IMR-90 (cell line): ENCODE data around the gene AGBL2. TPM values are rescaled to one million over a fixed set of nuclear protein-coding genes. Genes with fewer than 3 reads are reported as not detected.

ENCODE experiments used
- ATAC-seq: fragments of 200-7000 bp; cut with Tn5 transposase; 2 replicates; pipeline ENCODE4 v1.9.1; 2020; ENCODE audit warnings: low read depth, mild to moderate bottlenecking, moderate library complexity
- BruUV-seq: library from RNA; stranded (reverse); fragments of 400-500 nt; replicated peaks from 2 replicates; lab custom pipeline; 2021; lab: Mats Ljungman, UMichigan
- CTCF ChIA-PET: fragments of 300-600 bp; formaldehyde crosslinking; extraction: SDS; loops from one replicate; lab custom pipeline; 2021; ENCODE audit warnings: antibody characterized with exemption; lab: Yijun Ruan, JAX
- POLR2A ChIA-PET: fragments of 300-600 bp; sonication (Branson Sonifier 250); formaldehyde crosslinking; loops from one replicate; lab custom pipeline; 2022; ENCODE audit warnings: antibody characterized with exemption; ENCODE audit not compliant: unreplicated experiment; lab: Charles Lee
- DNase-seq: peaks from one replicate; pipeline ENCODE4 v3.0.0; 2013
- H2AFZ ChIP-seq: replicated peaks from 2 replicates; pipeline ENCODE3; 2013; ENCODE audit warnings: low read length, mild to moderate bottlenecking; ENCODE audit not compliant: poor library complexity
- H2AK5ac ChIP-seq: 2 replicates; pipeline ENCODE4 v1.6.1; 2013; ENCODE audit warnings: low read depth, low read length, inconsistent platforms
- H2AK9ac ChIP-seq: replicated peaks from 2 replicates; pipeline ENCODE3; 2013; ENCODE audit warnings: mild to moderate bottlenecking, low read depth, low read length, moderate library complexity; ENCODE audit not compliant: poor library complexity
- H2BK120ac ChIP-seq: 2 replicates; pipeline ENCODE4 v1.6.1; 2013; ENCODE audit warnings: low read depth, low read length, inconsistent platforms
- H2BK15ac ChIP-seq: 3 replicates; pipeline ENCODE4 v1.6.1; 2013; ENCODE audit warnings: low read depth, low read length, inconsistent platforms
- H2BK20ac ChIP-seq: 2 replicates; pipeline ENCODE4 v1.6.1; 2013; ENCODE audit warnings: low read depth, mild to moderate bottlenecking, inconsistent platforms, low read length, moderate library complexity
- H2BK5ac ChIP-seq: 2 replicates; pipeline ENCODE4 v1.6.1; 2013; ENCODE audit warnings: mild to moderate bottlenecking, low read depth, low read length, inconsistent platforms; ENCODE audit not compliant: poor library complexity, severe bottlenecking
- H3K14ac ChIP-seq: replicated peaks from 2 replicates; pipeline ENCODE4 v1.6.1; 2013; ENCODE audit warnings: low read depth, low read length, inconsistent platforms
- H3K18ac ChIP-seq: 2 replicates; pipeline ENCODE4 v1.6.1; 2013; ENCODE audit warnings: low read depth, low read length, control low read depth
- H3K23ac ChIP-seq: 2 replicates; pipeline ENCODE4 v1.6.1; 2013; ENCODE audit warnings: low read depth, low read length, inconsistent platforms
- H3K27ac ChIP-seq: 2 replicates; pipeline ENCODE4 v1.5.1; 2013; ENCODE audit warnings: mild to moderate bottlenecking, control low read depth, low read length; ENCODE audit not compliant: insufficient read depth
- H3K27me3 ChIP-seq: 2 replicates; pipeline ENCODE4 v1.6.1; 2013; ENCODE audit warnings: low read length; ENCODE audit not compliant: control insufficient read depth, insufficient read depth
- H3K36me3 ChIP-seq: 2 replicates; pipeline ENCODE4 v1.6.1; 2013; ENCODE audit warnings: low read length, mixed read lengths; ENCODE audit not compliant: control insufficient read depth, insufficient read depth
- H3K4ac ChIP-seq: 2 replicates; pipeline ENCODE4 v1.6.1; 2013; ENCODE audit warnings: low read depth, low read length, inconsistent platforms
- H3K4me1 ChIP-seq: 2 replicates; pipeline ENCODE4 v1.6.1; 2013; ENCODE audit warnings: low read length, mixed read lengths; ENCODE audit not compliant: control insufficient read depth, insufficient read depth
- H3K4me2 ChIP-seq: 2 replicates; pipeline ENCODE4 v1.6.1; 2013; ENCODE audit warnings: low read depth, mild to moderate bottlenecking, control low read depth, low read length, moderate library complexity
- H3K4me3 ChIP-seq: 2 replicates; pipeline ENCODE4 v1.5.1; 2013; ENCODE audit warnings: low read depth, mild to moderate bottlenecking, control low read depth, low read length, moderate library complexity; ENCODE audit not compliant: insufficient read depth
- H3K56ac ChIP-seq: 2 replicates; pipeline ENCODE4 v1.6.1; 2013; ENCODE audit warnings: low read length, inconsistent platforms; ENCODE audit not compliant: insufficient read depth; ENCODE audit errors: extremely low read depth
- H3K79me1 ChIP-seq, 2 experiments: 2 replicates each; pipeline ENCODE4 v1.6.1; 2013; ENCODE audit warnings: low read length in 2 of 2, inconsistent platforms in 1 of 2, low read depth in 1 of 2
- H3K9ac ChIP-seq: 2 replicates; pipeline ENCODE4 v1.6.1; 2013; ENCODE audit warnings: low read depth, low read length, control low read depth
- H3K9me1 ChIP-seq: 2 replicates; pipeline ENCODE4 v1.6.1; 2013; ENCODE audit warnings: low read length, inconsistent platforms; ENCODE audit not compliant: insufficient read depth
- H3K9me3 ChIP-seq: 2 replicates; pipeline ENCODE4 v1.6.1; 2013; ENCODE audit warnings: low read length; ENCODE audit not compliant: control insufficient read depth, insufficient read depth
- H4K20me1 ChIP-seq: 2 replicates; pipeline ENCODE4 v1.6.1; 2013; ENCODE audit warnings: low read length, inconsistent platforms; ENCODE audit not compliant: insufficient read depth
- H4K5ac ChIP-seq: 2 replicates; pipeline ENCODE4 v1.6.1; 2013; ENCODE audit warnings: mild to moderate bottlenecking, low read depth, low read length, control low read depth
- H4K8ac ChIP-seq, 2 experiments: 2 replicates each; pipeline ENCODE4 v1.6.1; 2013; ENCODE audit warnings: low read depth in 2 of 2, low read length in 2 of 2, control low read depth in 1 of 2, inconsistent platforms in 1 of 2
- H4K91ac ChIP-seq: 2 replicates; pipeline ENCODE4 v1.6.1; 2013; ENCODE audit warnings: low read depth, low read length, inconsistent platforms; ENCODE audit not compliant: insufficient read depth
- BHLHE40 ChIP-seq: fragments of 150-350 bp; IDR thresholded peaks from 2 replicates; pipeline ENCODE4 v1.6.1; 2016; ENCODE audit warnings: mild to moderate bottlenecking, low read depth, low read length
- CEBPB ChIP-seq: IDR thresholded peaks from 2 replicates; pipeline ENCODE4 v1.6.1; 2012; ENCODE audit warnings: low read depth, low read length, improper control_type of control experiment
- CHD1 ChIP-seq: IDR thresholded peaks from 2 replicates; pipeline ENCODE4 v1.6.1; 2012; ENCODE audit warnings: low read depth, low read length, improper control_type of control experiment
- FOS ChIP-seq: fragments of 150-350 bp; IDR thresholded peaks from 2 replicates; pipeline ENCODE4 v1.6.1; 2016; ENCODE audit warnings: low read depth, low read length
- NFE2L2 ChIP-seq: fragments of 150-350 bp; IDR thresholded peaks from 2 replicates; pipeline ENCODE4 v1.6.1; 2016; ENCODE audit warnings: low read depth, mild to moderate bottlenecking, low read length
- RCOR1 ChIP-seq: IDR thresholded peaks from 2 replicates; pipeline ENCODE4 v1.6.1; 2012; ENCODE audit warnings: mild to moderate bottlenecking, low read length, improper control_type of control experiment; ENCODE audit not compliant: insufficient replicate concordance
- WGBS, 2 experiments: methylation state at CpG; one replicate each; pipeline versions ENCODE4 v1.1.5 to v1.1.7; 2013; ENCODE audit warnings: missing lambda C conversion rate in 2 of 2; ENCODE audit not compliant: insufficient read length in 1 of 2; ENCODE audit errors: extremely low coverage in 2 of 2; 5-methylcytosine and 5-hydroxymethylcytosine counted together
- dilution Hi-C: fragments of 300-500 bp; cut with HindIII; formaldehyde crosslinking; loops from one replicate; pipeline ENCODE4 v1.14.3; 2018; ENCODE audit warnings: low sequenced_read_pairs; ENCODE audit not compliant: unreplicated experiment
- in situ Hi-C: fragments of 300-500 bp; cut with MboI; formaldehyde crosslinking; loops from 3 replicates; pipeline ENCODE4 v1.14.3; 2019; ENCODE audit warnings: low sequenced_read_pairs, inconsistent platforms, mixed read lengths
- intact Hi-C: fragments of 100-400 bp; cut with micrococcal nuclease; formaldehyde crosslinking; loops from 2 replicates; pipeline ENCODE4 v1.10.0; 2022
- polyA plus RNA-seq, 3 experiments: library from polyadenylated mRNA; depleted of rRNA; stranded (reverse); fragments of >200 nt; gene quantifications; 2 replicates each; pipeline ENCODE4 v1.2.3, GENCODE V29; 2012; ENCODE audit warnings: low replicate concordance in 1 of 3
- total RNA-seq: library from RNA; depleted of rRNA; stranded (reverse); fragments of >200 nt; gene quantifications from 2 replicates; pipeline ENCODE4 v1.2.3, GENCODE V29; 2012

AGBL2 gene
- total and polyA plus RNA-seq, 2 of the 4 experiments (the other 2 are of a cell fraction): 0.36 to 1.2 TPM

DNA sequence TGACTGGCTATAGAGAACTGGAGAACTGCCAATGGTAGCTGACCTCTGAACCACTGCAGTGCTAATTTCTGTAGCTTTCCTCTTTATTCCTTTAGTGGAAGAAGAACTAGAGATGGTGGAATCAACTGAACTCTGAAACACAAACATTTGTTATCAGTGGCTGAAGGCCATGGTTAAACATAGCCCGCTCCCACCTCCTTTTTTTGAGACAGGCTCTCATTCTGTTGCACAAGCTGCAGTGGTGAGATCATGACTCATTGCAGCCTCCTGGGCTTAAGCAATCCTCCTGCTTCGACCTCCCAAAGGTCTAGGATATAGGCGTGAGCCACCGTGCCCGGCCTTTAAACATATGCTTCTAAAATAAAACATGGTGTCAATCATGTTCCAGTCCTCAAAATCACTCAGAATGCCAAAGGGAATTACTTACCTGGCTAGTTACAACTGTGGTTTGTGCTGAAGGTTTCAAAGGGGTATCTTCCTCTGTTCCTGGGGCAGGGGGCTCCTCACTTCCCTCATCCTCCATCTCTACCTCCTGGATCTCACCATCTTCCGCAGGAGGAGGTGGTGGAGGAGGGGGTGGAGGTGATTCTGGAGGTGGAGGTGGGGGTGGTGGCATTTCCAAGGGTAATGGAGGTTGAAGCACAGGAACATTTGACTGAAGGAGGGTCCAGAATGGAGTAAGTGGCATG is 9.0 kb upstream of the AGBL2 start:
- in situ Hi-C loops: no loop called here
- ATAC-seq: peak; percentile 83
- peaks cover 43% of the 10 kb centered on the region for H3K36me3 ChIP-seq

More for the DNA sequence above, 9.0 kb upstream of the AGBL2 start:
- peaks cover 20% of the 10 kb centered on the region for H4K20me1 ChIP-seq
- H4K8ac ChIP-seq: no peak overlapping the region
- H3K4me2 ChIP-seq: no peak overlapping the region
- peak; percentile 89 for DNase-seq
- TF ChIP-seq CHD1: no peak
- TF ChIP-seq BHLHE40: 0 out of 2 replicates have a peak, but pooled peaks have one; percentile 24
- TF ChIP-seq CEBPB: peak; percentile 98
- no peak for TF ChIP-seq NFE2L2
- peak; percentile 95 for TF ChIP-seq RCOR1
- TF ChIP-seq FOS: peak; percentile 94
- 0 out of 2 replicates have a peak overlapping the region, but pooled peaks have one; percentile 13 for H4K5ac ChIP-seq
- no peak overlapping the region for H3K4ac ChIP-seq
- H3K4me3 ChIP-seq: no peak overlapping the region
- peaks cover 2% of the 10 kb centered on the region; the same call in 1 of the 2 replicates for H3K9me3 ChIP-seq
- CTCF ChIA-PET: no interaction called here
- dilution Hi-C loops: no loop called here
- no peak overlapping the region for H2AK9ac ChIP-seq
- no peak overlapping the region for H2BK120ac ChIP-seq
- H3K27ac ChIP-seq: peak overlapping the region; percentile 67; the same call in 1 of the 2 replicates
- H3K27me3 ChIP-seq: no peaks in the 10 kb centered on the region
- no peak overlapping the region for H2AFZ ChIP-seq
- no peak overlapping the region for H3K18ac ChIP-seq
- H3K23ac ChIP-seq: no peak overlapping the region
- H3K4me1 ChIP-seq: peaks cover 2% of the 10 kb centered on the region; the same call in 1 of the 2 replicates
- BruUV-seq: no TSS peak
- peaks cover 17 to 49% of the 10 kb centered on the region in 2 experiments; a peak in 3 of 4 replicates for H3K79me1 ChIP-seq
- POLR2A ChIA-PET: no interaction called here
- peaks cover 6% of the 10 kb centered on the region for H3K9me1 ChIP-seq
- H2BK15ac ChIP-seq: no peak overlapping the region
- H2BK5ac ChIP-seq: peak overlapping the region; percentile 14
- no peak overlapping the region for H3K9ac ChIP-seq
- no peak overlapping the region for H4K91ac ChIP-seq
- H2AK5ac ChIP-seq: peak overlapping the region; percentile 53; the same call in 1 of the 2 replicates
- WGBS, 2 experiments: no CpG with 5 or more reads among the region's 6 CpGs
- H2BK20ac ChIP-seq: no peak overlapping the region
- intact Hi-C loops: loop anchor here (2.0 kb wide), 1 partner anchor 81 kb away; the partner anchor contains the start of gene MTCH2
- no peak overlapping the region for H3K56ac ChIP-seq
- no peak overlapping the region for H3K14ac ChIP-seq
